GM21717 (cell line): ENCODE data around the gene ZNF827.
A peak's percentile ranks its signal among the peaks of the same experiment; 100 is the strongest.

Experiments
- ATAC-seq: cut with Tn5 transposase; IDR thresholded peaks from one replicate; pipeline ENCODE4 v1.9.1; 2021; ENCODE audit warnings: mild to moderate bottlenecking, moderate library complexity; ENCODE audit not compliant: unreplicated experiment

The ZNF827 gene

DNA sequence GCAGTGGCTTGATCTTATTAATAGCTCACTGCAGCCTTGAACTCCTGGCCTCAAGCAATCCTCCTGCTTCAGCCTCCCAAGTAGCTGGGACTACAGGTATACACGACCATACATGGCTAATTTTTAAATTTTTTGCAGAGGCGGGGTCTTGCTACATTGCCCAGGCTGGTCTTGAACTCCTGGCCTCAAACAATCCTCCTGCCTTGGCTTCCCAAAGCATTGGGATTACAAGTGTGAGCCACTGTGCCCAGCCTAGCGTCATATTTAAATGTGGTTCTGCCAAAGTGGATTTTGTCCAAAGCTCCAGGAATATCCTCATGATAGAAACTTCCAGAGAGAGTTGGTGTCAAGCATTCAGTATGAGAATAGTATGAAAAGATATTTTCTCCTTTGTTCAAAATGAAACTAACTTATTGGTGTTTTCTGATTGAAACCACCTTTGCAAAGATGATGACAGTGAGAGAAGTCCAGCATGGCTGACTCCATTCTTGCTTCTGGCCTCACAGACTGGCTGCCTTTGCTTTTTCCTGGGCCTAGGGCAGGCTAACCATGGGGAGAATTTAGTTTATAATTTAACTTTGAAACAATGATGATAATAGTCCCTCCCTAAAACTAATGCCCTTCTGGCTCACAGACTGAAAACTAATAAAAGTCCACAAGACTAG, 129.6 kb downstream of the ZNF827 start:
- ATAC-seq = peak; percentile 33

DNA sequence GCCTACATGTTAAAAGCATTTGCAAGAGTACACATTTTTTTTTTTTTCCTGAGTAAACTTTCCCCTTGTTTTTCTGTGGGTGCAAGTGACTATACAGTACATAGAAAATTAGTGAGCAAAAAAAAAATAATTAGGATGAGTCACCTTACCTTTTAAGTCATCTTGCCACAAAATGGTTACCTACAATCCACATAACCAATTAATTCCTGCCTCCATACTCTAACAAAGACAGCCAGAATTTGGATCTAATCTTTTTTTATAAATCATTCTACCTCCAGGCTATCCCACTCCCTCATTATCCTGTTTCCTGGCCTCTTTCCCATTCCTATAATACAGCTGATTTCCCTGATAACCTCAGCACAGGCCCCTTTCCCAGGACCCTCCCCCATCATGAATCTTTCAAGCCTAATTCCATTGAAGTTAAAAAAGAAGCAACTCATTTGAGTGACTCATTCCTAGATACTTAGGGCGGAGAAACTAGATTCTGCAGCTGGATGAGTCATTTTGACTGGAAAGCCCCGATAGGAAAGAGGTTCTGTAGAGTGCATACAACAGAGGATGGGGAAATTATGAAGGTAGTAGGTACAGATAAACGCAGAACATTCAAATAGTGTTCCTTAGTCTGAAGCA, 130.5 kb downstream of the ZNF827 start:
- peak; percentile 78 for ATAC-seq

DNA sequence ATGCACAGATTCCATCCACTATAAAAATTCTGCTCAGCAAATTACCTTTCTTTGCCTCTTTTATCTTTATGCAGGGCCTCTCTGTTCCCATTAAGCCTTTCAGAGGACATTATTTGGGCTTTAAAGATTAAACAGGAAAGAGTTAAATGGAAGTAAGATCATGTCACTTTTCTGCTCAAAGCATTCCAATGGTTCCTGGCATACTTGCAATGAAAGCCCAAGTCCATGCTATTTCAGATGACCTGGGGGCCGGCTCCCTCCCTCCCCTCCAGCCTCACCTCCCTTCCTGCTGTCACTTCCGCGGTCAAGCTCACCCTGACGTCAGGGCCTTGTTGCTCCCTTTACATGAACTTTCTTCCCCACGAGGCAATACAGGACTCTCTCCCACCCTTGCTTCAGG, 133.1 kb downstream of the ZNF827 start:
- no peak for ATAC-seq

DNA sequence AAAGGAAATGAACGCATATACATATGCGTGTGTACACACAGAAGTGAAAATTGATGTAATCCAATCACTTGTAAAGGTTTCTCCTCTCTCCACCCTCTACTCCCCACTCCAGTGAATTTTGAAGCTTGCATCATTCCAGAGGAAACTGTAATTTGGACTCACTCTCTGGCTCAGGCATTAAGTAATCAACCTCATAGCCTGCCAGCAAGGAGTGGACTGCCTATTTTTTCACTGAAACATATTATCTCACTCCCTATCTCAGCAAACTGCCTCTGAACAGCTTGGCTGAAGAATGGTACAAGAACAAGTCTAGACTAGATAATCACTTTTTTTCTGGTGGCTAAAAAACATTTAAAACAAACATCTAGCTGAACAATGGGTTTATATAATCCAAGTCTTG, 134.5 kb downstream of the ZNF827 start:
- ATAC-seq = no peak

DNA sequence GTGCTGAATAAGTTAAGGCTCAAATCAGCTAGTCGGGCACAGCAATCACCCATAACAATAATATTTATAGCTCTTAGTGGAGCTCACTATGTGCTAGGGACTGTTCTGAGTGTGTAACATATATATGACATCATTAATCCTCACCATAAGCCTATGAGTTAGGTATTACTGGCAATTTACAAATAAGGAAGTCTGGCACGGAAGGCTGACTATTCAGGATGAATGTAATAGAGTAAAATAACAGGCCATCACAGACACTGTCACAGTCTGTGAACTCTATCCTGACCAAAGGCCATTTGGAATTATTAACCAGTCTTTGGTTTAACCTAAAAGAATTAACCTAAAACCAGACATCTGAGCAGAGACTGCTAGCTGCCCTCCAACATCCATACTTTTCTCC, 139.4 kb downstream of the ZNF827 start:
- ATAC-seq = no peak

GRCh38 chr4:145797278-145797677, 141.3 kb downstream of the ZNF827 start:
- no peak for ATAC-seq

DNA sequence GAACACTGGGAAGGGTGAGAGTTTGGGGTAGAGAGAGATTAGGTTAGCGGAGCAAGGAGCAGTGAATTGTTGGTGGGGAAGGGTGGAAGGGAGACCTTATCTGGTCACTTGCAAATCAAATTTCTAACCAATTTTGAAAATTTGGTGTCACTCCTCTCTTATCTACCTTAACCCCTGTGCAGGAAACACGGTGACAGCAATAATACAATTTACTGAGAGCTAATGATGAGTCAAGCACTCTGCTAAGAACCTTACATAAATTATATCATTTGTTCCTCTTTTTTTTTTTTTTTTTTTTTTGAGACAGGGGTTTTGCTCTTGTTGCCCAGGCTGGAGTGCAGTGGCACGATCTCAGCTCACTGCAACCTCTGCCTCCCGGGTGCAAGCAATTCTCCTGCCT, 142.3 kb downstream of the ZNF827 start:
- ATAC-seq = no peak

DNA sequence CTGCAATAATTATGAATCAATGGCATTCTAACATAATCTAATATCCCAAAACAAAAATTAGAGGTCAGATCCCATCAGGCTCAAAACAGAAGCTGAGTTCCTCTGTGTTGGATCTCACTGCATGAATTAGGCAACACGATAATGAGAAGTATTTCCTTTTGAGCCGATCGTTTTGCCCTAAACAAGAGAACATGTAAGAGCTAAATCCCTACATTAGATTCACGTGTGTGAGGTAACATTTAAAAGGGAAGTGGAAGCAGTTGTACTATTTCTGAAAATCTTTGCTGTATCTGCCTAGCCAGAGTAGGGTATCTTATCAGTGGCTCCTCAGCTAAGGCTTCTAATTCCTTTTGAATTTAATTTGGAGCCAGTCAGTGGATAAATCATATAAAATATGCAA, 143.1 kb downstream of the ZNF827 start:
- no peak for ATAC-seq

- ATAC-seq = no peak
Observed at GRCh38 chr4:145792429-145792828, 146.2 kb downstream of the ZNF827 start.

- ATAC-seq = no peak
Observed at GRCh38 chr4:145791988-145792387, 146.6 kb downstream of the ZNF827 start.

DNA sequence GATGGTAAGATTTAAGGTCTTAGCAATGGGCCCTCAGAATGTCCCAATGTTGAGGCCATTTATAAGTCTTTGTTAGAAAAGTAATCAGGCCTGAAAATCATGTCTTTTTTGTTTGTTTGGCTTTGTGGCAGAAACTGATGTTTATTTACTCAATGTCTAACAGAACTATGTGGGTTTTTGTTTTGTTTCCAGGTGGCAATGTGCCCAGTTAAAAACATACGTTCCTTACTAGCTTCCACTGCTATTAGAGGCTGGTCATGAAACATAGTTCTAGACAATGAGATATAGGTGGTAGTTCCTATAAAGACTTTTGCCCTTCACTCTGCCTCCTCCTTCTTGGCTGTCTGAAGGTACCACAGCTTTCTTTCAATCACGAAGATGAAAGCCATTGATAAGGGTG, 149.9 kb downstream of the ZNF827 start:
- no peak for ATAC-seq

- no peak for ATAC-seq
Observed at GRCh38 chr4:145786830-145787229, 151.8 kb downstream of the ZNF827 start.

GRCh38 chr4:145786261-145786660, 152.4 kb downstream of the ZNF827 start:
- ATAC-seq = no peak

GRCh38 chr4:145785391-145786008, 153.1 kb downstream of the ZNF827 start:
- ATAC-seq = no peak

DNA sequence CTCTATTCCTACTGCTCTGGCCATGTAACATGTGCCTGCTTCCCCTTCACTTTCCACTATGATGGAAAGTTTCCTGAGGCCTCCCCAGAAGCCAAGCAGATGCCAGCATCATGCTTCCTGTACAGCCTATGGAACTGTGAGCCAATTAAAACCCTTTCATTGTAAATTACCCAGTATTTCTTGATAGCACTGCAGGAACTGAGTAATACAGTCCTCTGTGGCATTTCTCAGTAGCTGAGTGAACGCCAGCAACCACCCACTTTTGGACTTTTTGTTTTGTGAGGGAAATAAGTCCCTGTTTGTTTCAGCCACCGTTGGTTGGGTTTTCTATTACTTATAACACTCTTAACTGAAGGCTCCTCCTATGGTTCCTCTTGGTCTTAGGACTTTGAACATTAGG, 154.6 kb downstream of the ZNF827 start:
- no peak for ATAC-seq

DNA sequence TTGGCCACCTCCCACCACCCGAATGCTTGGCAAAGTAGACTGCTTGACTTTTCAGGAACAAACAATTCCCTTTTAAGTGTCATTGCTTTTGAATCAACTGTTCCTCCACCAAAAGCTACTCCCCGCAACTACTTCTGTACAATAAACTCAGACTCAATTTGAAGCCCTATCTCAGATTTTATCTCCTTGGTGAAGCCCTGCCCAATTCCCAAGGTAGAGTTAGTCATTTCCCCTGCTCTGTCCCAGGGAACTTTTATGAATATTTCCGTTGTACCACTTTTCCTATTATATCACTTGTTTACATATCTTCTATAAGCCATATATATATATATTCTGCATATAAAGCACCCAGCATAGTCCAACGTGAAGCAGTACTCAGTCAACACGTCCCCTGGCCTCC, 155.9 kb downstream of the ZNF827 start:
- ATAC-seq = no peak

DNA sequence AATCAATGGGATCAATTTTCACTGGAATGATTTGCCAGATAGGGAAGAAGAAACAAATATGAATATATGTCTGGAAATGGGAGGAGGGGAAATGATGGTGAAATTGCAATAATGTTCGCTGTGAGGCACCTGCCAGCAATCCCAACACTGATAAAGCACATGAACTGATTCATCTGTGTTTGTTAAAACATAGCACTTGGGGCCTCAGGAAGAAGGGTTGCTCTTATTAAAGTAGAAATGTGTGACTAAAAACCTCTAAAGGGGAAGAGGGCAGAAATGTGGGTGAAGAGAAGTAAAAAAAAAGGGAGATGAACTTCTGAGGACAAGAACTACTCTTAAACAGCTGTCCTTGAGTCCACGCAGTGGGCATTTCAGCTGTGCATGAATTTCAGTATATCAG, 157.3 kb downstream of the ZNF827 start:
- no peak for ATAC-seq

DNA sequence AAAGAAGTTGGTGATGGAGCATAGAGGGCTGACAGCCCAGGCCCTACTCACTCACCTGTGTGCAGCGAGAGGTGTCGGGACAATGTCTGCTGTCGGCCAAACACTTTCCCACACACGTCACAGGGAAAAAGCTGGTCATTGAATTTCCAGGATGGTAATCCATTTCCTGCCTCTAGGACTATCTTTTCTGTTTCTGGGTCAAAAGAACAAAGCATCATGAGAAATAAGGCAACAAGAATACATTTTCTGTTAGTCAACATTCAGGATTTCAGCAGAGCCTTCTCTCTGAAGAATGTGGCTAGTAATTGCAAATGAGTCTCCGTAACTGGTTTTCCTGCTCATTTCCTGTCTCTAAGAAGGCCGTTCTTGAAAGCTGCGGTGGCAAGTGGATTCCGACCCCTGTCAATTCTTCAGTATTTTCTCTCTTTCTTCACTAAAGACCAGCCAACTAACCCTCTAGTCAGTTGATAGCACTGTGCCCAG, 159.3 kb downstream of the ZNF827 start:
- ATAC-seq = no peak

- no peak for ATAC-seq
Observed at GRCh38 chr4:145776208-145776607, 162.4 kb downstream of the ZNF827 start.

GRCh38 chr4:145775406-145775805, 163.2 kb downstream of the ZNF827 start:
- no peak for ATAC-seq

DNA sequence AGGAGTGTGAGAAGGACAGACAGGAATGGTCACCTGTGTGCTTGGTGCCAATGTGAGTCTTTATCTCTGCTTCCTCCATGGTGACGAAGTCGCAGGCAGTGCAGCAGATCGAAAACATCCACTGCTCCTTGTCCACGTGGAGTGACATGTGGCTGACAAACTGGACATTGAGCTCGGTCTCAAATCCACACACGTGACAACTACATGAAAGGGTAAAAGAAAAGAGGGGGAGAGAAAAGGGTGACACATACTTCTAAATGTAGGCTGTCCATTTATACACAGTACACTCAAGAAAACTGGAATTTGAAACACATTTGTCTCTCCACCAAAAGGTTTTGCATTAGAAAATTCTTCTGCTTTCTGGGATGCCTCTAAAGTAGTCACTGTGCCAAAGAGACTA, 164.2 kb downstream of the ZNF827 start:
- ATAC-seq = no peak

DNA sequence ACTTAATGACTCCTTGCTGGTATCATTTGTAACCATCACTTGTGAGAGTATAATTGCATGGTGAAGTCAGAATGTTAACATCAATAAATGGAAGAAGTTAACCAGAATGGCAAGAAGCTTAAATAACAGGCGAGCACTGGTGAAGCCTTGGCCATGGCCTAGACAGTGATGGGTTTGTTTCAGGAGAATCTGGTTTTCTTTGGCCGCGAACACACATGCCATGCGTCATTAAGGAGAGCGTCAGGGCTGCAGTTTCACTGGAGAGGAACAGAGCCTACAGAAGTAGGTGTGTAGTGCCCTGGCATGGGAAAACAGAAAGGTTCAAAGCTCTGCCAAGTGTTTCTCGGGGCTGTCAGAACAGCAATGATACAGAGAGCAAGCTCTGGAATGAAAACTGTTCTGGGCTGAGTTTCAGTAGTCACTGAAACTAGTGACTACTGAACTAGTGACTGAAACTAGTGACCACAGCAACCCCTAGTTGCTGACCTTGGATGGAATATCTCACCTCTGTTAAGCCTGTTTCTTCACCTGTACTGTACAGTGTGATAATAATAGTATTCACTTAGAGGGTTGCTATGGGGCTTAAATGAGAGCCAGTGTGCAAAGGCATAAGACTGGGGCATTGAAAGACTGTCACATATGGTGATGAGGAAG, 164.9 kb downstream of the ZNF827 start:
- peak; percentile 88 for ATAC-seq
